SU-DHL-6 (cell line): ENCODE results near the gene VTI1A.

Experiments used
- H2AFZ ChIP-seq: fragments of 200-600 bp; sonication (generic); 2 replicates; pipeline ENCODE4 v1.6.1; 2014; ENCODE audit warnings: low read depth, mild to moderate bottlenecking, moderate library complexity, mixed read lengths, antibody characterized with exemption, low read length; ENCODE audit not compliant: severe bottlenecking
- H3F3A ChIP-seq: fragments of 200-600 bp; shearing (Covaris generic); 2 replicates; pipeline ENCODE4 v1.6.0; 2016; ENCODE audit warnings: antibody characterized with exemption, mild to moderate bottlenecking; ENCODE audit not compliant: insufficient read depth
- H3K27ac ChIP-seq: fragments of 200-600 bp; sonication (generic); 2 replicates; pipeline ENCODE4 v1.5.1; 2016; ENCODE audit warnings: low read depth, mild to moderate bottlenecking, low read length, moderate library complexity, mixed read lengths
- H3K27me3 ChIP-seq: fragments of 200-600 bp; sonication (generic), shearing (Covaris generic); 2 replicates; pipeline ENCODE4 v1.6.0; 2014; ENCODE audit warnings: mild to moderate bottlenecking, low read length
- H3K36me3 ChIP-seq: fragments of 200-600 bp; sonication (generic); 2 replicates; pipeline ENCODE4 v1.6.1; 2014; ENCODE audit warnings: mild to moderate bottlenecking, low read length, mixed read lengths
- H3K4me2 ChIP-seq: fragments of 300-600, 200-600 bp; shearing (Covaris generic), sonication (generic); 2 replicates; pipeline ENCODE4 v1.6.0; 2014; ENCODE audit warnings: low read length, low read depth, mild to moderate bottlenecking; ENCODE audit not compliant: poor library complexity, severe bottlenecking
- H3K4me3 ChIP-seq: fragments of 200-600 bp; sonication (generic); 2 replicates; pipeline ENCODE4 v1.5.1; 2014; ENCODE audit warnings: antibody characterized with exemption, low read length, mild to moderate bottlenecking, mixed read lengths; ENCODE audit not compliant: insufficient read depth, poor library complexity, severe bottlenecking
- H3K79me2 ChIP-seq: fragments of 200-600 bp; sonication (generic); 2 replicates; pipeline ENCODE4 v1.6.1; 2014; ENCODE audit warnings: mild to moderate bottlenecking, low read length, moderate library complexity; ENCODE audit not compliant: insufficient read depth
- H3K9ac ChIP-seq: fragments of 200-600 bp; sonication (generic); 2 replicates; pipeline ENCODE4 v1.7.0; 2014; ENCODE audit warnings: mild to moderate bottlenecking, low read length
- H3K9me2 ChIP-seq: fragments of 200-600 bp; sonication (generic); replicated peaks from 2 replicates; pipeline ENCODE4 v1.6.1; 2014; ENCODE audit warnings: low read length; ENCODE audit not compliant: insufficient read depth
- H3K9me3 ChIP-seq: fragments of 200-600 bp; sonication (generic); 2 replicates; pipeline ENCODE4 v1.6.1; 2014; ENCODE audit warnings: low read length, mixed read lengths; ENCODE audit not compliant: insufficient read depth
- H4K20me1 ChIP-seq: fragments of 200-600 bp; sonication (generic); 2 replicates; pipeline ENCODE4 v1.6.1; 2014; ENCODE audit warnings: low read depth, mild to moderate bottlenecking, antibody characterized with exemption, low read length, moderate library complexity, mixed read lengths
- EZH2phosphoT487 ChIP-seq: fragments of 200-600 bp; sonication (generic), shearing (Covaris generic); conservative IDR thresholded peaks from 2 replicates; pipeline ENCODE4 v1.6.1; 2018; ENCODE audit warnings: mild to moderate bottlenecking, antibody characterized with exemption, low read length, moderate library complexity, mixed read lengths
- TF ChIP-seq, protein P1 (sequence below): fragments of 200-600 bp; sonication (generic); IDR thresholded peaks from one replicate; pipeline ENCODE4 v1.5.1; 2017; ENCODE audit warnings: antibody characterized with exemption, mild to moderate bottlenecking, low read length, moderate library complexity; ENCODE audit not compliant: insufficient read depth, poor library complexity, severe bottlenecking

The VTI1A gene

GRCh38 chr10:112507988-112508387, 61.0 kb downstream of the VTI1A start:
- H3K27ac ChIP-seq: no peak overlapping the region
- H4K20me1 ChIP-seq: no peaks in the 10 kb centered on the region
- no peaks in the 10 kb centered on the region for H3K27me3 ChIP-seq
- peaks cover 8% of the 10 kb centered on the region for H3K79me2 ChIP-seq
- no peaks in the 10 kb centered on the region for H3K36me3 ChIP-seq
- H3K9ac ChIP-seq: no peak overlapping the region
- H3K4me2 ChIP-seq: no peak overlapping the region
- no peak overlapping the region for H3K4me3 ChIP-seq
- H3K9me3 ChIP-seq: no peaks in the 10 kb centered on the region
- H3F3A ChIP-seq: no peaks in the 10 kb centered on the region
- TF ChIP-seq EZH2phosphoT487: no peak
- TF ChIP-seq, protein P1, sequence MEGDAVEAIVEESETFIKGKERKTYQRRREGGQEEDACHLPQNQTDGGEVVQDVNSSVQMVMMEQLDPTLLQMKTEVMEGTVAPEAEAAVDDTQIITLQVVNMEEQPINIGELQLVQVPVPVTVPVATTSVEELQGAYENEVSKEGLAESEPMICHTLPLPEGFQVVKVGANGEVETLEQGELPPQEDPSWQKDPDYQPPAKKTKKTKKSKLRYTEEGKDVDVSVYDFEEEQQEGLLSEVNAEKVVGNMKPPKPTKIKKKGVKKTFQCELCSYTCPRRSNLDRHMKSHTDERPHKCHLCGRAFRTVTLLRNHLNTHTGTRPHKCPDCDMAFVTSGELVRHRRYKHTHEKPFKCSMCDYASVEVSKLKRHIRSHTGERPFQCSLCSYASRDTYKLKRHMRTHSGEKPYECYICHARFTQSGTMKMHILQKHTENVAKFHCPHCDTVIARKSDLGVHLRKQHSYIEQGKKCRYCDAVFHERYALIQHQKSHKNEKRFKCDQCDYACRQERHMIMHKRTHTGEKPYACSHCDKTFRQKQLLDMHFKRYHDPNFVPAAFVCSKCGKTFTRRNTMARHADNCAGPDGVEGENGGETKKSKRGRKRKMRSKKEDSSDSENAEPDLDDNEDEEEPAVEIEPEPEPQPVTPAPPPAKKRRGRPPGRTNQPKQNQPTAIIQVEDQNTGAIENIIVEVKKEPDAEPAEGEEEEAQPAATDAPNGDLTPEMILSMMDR: no peak
- no peaks in the 10 kb centered on the region for H3K9me2 ChIP-seq
- H2AFZ ChIP-seq: no peak overlapping the region

DNA sequence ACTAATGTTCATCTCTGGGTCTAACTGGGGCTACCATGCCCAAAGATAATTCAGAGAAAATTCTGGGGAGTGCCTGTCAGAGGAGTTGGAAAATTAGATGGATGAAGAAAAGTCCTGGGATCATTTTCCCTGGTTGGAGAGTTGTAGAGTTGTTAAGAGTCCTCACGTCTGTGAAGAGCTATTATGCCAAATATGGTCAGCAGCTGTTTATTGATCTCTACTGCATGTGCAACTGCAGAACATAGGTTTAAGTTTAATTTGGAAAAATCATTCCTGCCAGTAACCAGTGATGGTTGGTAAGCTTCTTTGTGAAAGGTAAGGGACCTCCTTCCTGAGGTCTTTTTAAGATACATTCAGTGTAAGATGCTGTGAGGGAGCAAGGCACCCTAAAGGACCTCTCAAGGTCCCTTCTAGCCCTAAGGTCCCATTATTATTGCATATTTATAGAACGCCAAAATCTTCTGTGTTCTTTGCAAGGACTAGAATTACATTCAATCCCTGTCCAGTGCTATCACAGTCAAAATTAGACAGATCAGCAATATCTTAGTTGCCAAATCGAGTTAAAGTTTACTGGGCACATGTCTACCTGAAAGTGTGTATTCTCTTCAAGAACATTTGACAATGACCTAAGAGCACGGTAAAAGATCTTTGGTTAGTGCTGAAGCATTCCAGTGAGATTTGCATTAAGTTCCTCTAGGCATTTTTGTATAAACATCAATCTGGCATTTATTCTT, 62.7 kb downstream of the VTI1A start:
- Histone ChIP-seq H3K9me3 (no peaks in the 10 kb centered on the region), H3K4me2 (no peak overlapping the region), H2AFZ (no peak overlapping the region), H3K36me3 (0 out of 2 replicates have a peak, but pooled peaks cover 3% of the 10 kb centered on the region), H4K20me1 (no peaks in the 10 kb centered on the region), H3F3A (no peaks in the 10 kb centered on the region), H3K9ac (no peak overlapping the region), H3K27ac (no peak overlapping the region), H3K4me3 (no peak overlapping the region), H3K27me3 (no peaks in the 10 kb centered on the region), H3K9me2 (no peaks in the 10 kb centered on the region), H3K79me2 (peaks cover 12% of the 10 kb centered on the region)
- no peak for TF ChIP-seq EZH2phosphoT487
- TF ChIP-seq, protein P1: no peak

GRCh38 chr10:112510384-112510783, 63.4 kb downstream of the VTI1A start:
- H3F3A ChIP-seq: no peaks in the 10 kb centered on the region
- peaks cover 5% of the 10 kb centered on the region for H3K79me2 ChIP-seq
- no peaks in the 10 kb centered on the region for H4K20me1 ChIP-seq
- no peak overlapping the region for H3K4me3 ChIP-seq
- H3K9ac ChIP-seq: no peak overlapping the region
- no peak overlapping the region for H3K4me2 ChIP-seq
- no peak overlapping the region for H2AFZ ChIP-seq
- no peaks in the 10 kb centered on the region for H3K9me3 ChIP-seq
- TF ChIP-seq EZH2phosphoT487: no peak
- TF ChIP-seq, protein P1: no peak
- no peak overlapping the region for H3K27ac ChIP-seq
- H3K36me3 ChIP-seq: 0 out of 2 replicates have a peak, but pooled peaks cover 3% of the 10 kb centered on the region
- H3K9me2 ChIP-seq: no peaks in the 10 kb centered on the region
- H3K27me3 ChIP-seq: no peaks in the 10 kb centered on the region
